Fibroblast of lung (primary cell): ENCODE measurements around the gene PPP2R5D. TPM values are rescaled to one million over a fixed set of nuclear protein-coding genes. Genes with fewer than 3 reads are reported as not detected.

Source experiments
- DNase-seq, 2 donors: peaks; one replicate each; pipeline versions ENCODE4 v3.0.0 to v3.0.0-alpha.2; 2010; ENCODE audit warnings: low read depth in 2 of 2
- H2AFZ ChIP-seq: 2 replicates; pipeline ENCODE4 v1.5.1; 2012; ENCODE audit warnings: low read length, control low read depth, inconsistent platforms
- H3K27ac ChIP-seq: 2 replicates; pipeline ENCODE4 v1.5.1; 2011; ENCODE audit warnings: low read length, control low read depth; ENCODE audit not compliant: insufficient read depth
- H3K27me3 ChIP-seq: 2 replicates; pipeline ENCODE4 v1.5.1; 2011; ENCODE audit warnings: mild to moderate bottlenecking, low read length; ENCODE audit not compliant: control insufficient read depth, insufficient read depth
- H3K36me3 ChIP-seq: 2 replicates; pipeline ENCODE4 v1.5.1; 2011; ENCODE audit warnings: low read length; ENCODE audit not compliant: control insufficient read depth, insufficient read depth
- H3K4me1 ChIP-seq: 2 replicates; pipeline ENCODE4 v1.5.1; 2011; ENCODE audit warnings: low read length; ENCODE audit not compliant: control insufficient read depth, insufficient read depth; ENCODE audit errors: extremely low read depth
- H3K4me2 ChIP-seq: 2 replicates; pipeline ENCODE4 v1.5.1; 2011; ENCODE audit warnings: low read length, control low read depth; ENCODE audit not compliant: insufficient read depth; ENCODE audit errors: extremely low read depth
- H3K4me3 ChIP-seq, 4 experiments: fragments of 200-600 bp in 1 of 4; sonication (generic) in 1 of 4; replicated peaks in 1 of 4; 2 replicates each; pipeline ENCODE4 v1.5.1; 2011 to 2016; ENCODE audit warnings: low read length in 4 of 4, low read depth in 3 of 4, mild to moderate bottlenecking in 3 of 4, control low read depth in 2 of 4, inconsistent platforms in 1 of 4, mixed read lengths in 1 of 4; ENCODE audit not compliant: insufficient read depth in 1 of 4; ENCODE audit errors: control extremely low read depth in 1 of 4
- H3K79me2 ChIP-seq: 2 replicates; pipeline ENCODE4 v1.5.1; 2012; ENCODE audit warnings: mild to moderate bottlenecking, low read length, inconsistent platforms; ENCODE audit not compliant: control insufficient read depth, insufficient read depth
- H3K9ac ChIP-seq: 2 replicates; pipeline ENCODE4 v1.5.1; 2011; ENCODE audit warnings: mild to moderate bottlenecking, low read length, control low read depth; ENCODE audit not compliant: insufficient read depth
- H3K9me3 ChIP-seq: 2 replicates; pipeline ENCODE4 v1.5.1; 2012; ENCODE audit warnings: low read depth, low read length; ENCODE audit not compliant: control insufficient read depth, insufficient read depth
- H4K20me1 ChIP-seq: 2 replicates; pipeline ENCODE4 v1.5.1; 2011; ENCODE audit warnings: low read length; ENCODE audit not compliant: control insufficient read depth, insufficient read depth; ENCODE audit errors: extremely low read depth
- CTCF ChIP-seq, 2 donors: IDR thresholded peaks in 1 of 2; conservative IDR thresholded peaks in 1 of 2; 1 replicate in 1 of 2; 2 replicates in 1 of 2; pipeline ENCODE4 v1.5.1; 2011 to 2012; ENCODE audit warnings: low read length in 2 of 2, control low read depth in 1 of 2, inconsistent platforms in 1 of 2, low read depth in 1 of 2, mild to moderate bottlenecking in 1 of 2
- EZH2 ChIP-seq: IDR thresholded peaks from 2 replicates; pipeline ENCODE4 v1.5.1; 2012; ENCODE audit warnings: low read length, control low read depth, mild to moderate bottlenecking; ENCODE audit errors: missing control alignments
- polyA plus RNA-seq, 2 donors: library from polyadenylated mRNA; depleted of rRNA in 1 of 2; stranded (reverse) in 1 of 2; unstranded in 1 of 2; fragments of >200 nt; gene quantifications; 2 replicates each; pipeline ENCODE4 v1.2.1, GENCODE V29; 2011 to 2012; ENCODE audit warnings: missing spikeins in 1 of 2
- total RNA-seq: library from RNA; depleted of rRNA; stranded (reverse); fragments of >200 nt; gene quantifications from 2 replicates; pipeline ENCODE4 v1.2.1, GENCODE V29; 2014

The PPP2R5D gene
- total and polyA plus RNA-seq, 2 donors (not counting 1 experiment from before 2014, with no cell fraction given), result 27.1 to 39.3 TPM

- Histone ChIP-seq H3K79me2 (no peaks in the 10 kb centered on the region), H3K9ac (no peak overlapping the region), H3K4me3 (no peak overlapping the region), H4K20me1 (no peaks in the 10 kb centered on the region), H3K4me2 (no peak overlapping the region), H2AFZ (no peak overlapping the region), H3K4me1 (peaks cover 6% of the 10 kb centered on the region), H3K36me3 (no peaks in the 10 kb centered on the region), H3K27me3 (no peaks in the 10 kb centered on the region), H3K9me3 (no peaks in the 10 kb centered on the region), H3K27ac (no peak overlapping the region)
- peak in 1 of 2 donors; percentile 18 for DNase-seq
- TF ChIP-seq CTCF (conservative IDR thresholded peaks at IDR 0.05 in 1 of 2, IDR thresholded peaks at IDR 0.05 in 1 of 2; ENCODE audit: low read depth in 1 of 2, low read length in 2 of 2) (no peak), EZH2 (no peak)
These were observed 26.2 kb upstream of the PPP2R5D start for GRCh38 chr6:42958125-42958524.

GRCh38 chr6:42959917-42960242, 24.5 kb upstream of the PPP2R5D start:
- Histone ChIP-seq H3K27me3 (no peaks in the 10 kb centered on the region), H3K4me2 (peak overlapping the region; percentile 83), H2AFZ (peak overlapping the region; percentile 60), H3K9ac (no peak overlapping the region), H3K4me1 (peaks cover 6% of the 10 kb centered on the region), H3K36me3 (peaks cover 2% of the 10 kb centered on the region), H3K4me3 (peak overlapping the region in 1 of 4 experiments; percentile 53), H3K27ac (no peak overlapping the region), H3K9me3 (no peaks in the 10 kb centered on the region), H3K79me2 (no peaks in the 10 kb centered on the region), H4K20me1 (no peaks in the 10 kb centered on the region)
- DNase-seq, result no peak
- no peak for TF ChIP-seq EZH2
- TF ChIP-seq CTCF (conservative IDR thresholded peaks at IDR 0.05 in 1 of 2, IDR thresholded peaks at IDR 0.05 in 1 of 2; ENCODE audit: low read depth in 1 of 2, low read length in 2 of 2), result no peak

- Histone ChIP-seq H3K4me1 (peaks cover 6% of the 10 kb centered on the region), H3K4me3 (peak within 1 kb of the TSS; percentile 27 to 53 (median 46)), H2AFZ (peak within 1 kb of the TSS; percentile 60), H3K36me3 (peaks cover 2% of the 10 kb centered on the region), H3K9me3 (no peaks in the 10 kb centered on the region), H3K9ac (no peak within 1 kb of the TSS), H3K4me2 (peak within 1 kb of the TSS; percentile 83), H3K79me2 (no peaks in the 10 kb centered on the region), H3K27ac (no peak within 1 kb of the TSS), H3K27me3 (no peaks in the 10 kb centered on the region), H4K20me1 (no peaks in the 10 kb centered on the region)
- TF ChIP-seq CTCF (conservative IDR thresholded peaks at IDR 0.05 in 1 of 2, IDR thresholded peaks at IDR 0.05 in 1 of 2; ENCODE audit: low read depth in 1 of 2, low read length in 2 of 2) (no peak), EZH2 (no peak)
- peak in 1 of 2 donors; percentile 40 for DNase-seq
These were observed 23.9 kb upstream of the PPP2R5D start, which contains the start of gene GNMT for GRCh38 chr6:42960243-42961019. GNMT (plus strand) TSS chr6:42960754; CDS start chr6:42960768, 14 bp downstream.
